Measurements from ENCODE around the gene EDC4.
"Not testable (repeated sequence)": the region's sequence is repeated elsewhere in the genome, so short reads cannot be mapped to it uniquely, and the experiment has no call there.

The EDC4 gene

GRCh38 chr16:67909056-67909742 is 36.3 kb downstream of the EDC4 start:
- no peaks in the 10 kb centered on the region for H3K27me3 Mint-ChIP-seq (ENCODE audit: low read depth)
- H3K4me3 Mint-ChIP-seq, result no peak overlapping the region

GRCh38 chr16:67910158-67910557 is 37.3 kb downstream of the EDC4 start:
- H3K9me3 Mint-ChIP-seq, result no peaks in the 10 kb centered on the region
- H3K4me3 Mint-ChIP-seq, result no peak overlapping the region
- no peak overlapping the region for H3K27ac Mint-ChIP-seq
- peaks cover 37% of the 10 kb centered on the region for H3K36me3 Mint-ChIP-seq (ENCODE audit: low read depth)
- TF ChIP-seq CTCF (IDR thresholded peaks at IDR 0.05; ENCODE audit: unreplicated experiment in 3 of 3), result no peak
- peaks cover 9% of the 10 kb centered on the region for H3K4me1 Mint-ChIP-seq
- H3K27me3 Mint-ChIP-seq (ENCODE audit: low read depth), result no peaks in the 10 kb centered on the region

More at GRCh38 chr16:67909056-67909742, 36.3 kb downstream of the EDC4 start:
- Mint-ChIP-seq H3K27ac (no peak overlapping the region), H3K9me3 (no peaks in the 10 kb centered on the region), H3K36me3 (ENCODE audit: low read depth) (peaks cover 33% of the 10 kb centered on the region), H3K4me1 (peaks cover 4% of the 10 kb centered on the region)
- TF ChIP-seq CTCF (IDR thresholded peaks at IDR 0.05; ENCODE audit: unreplicated experiment in 3 of 3), result no peak

GRCh38 chr16:67914758-67915495 is 42.1 kb downstream of the EDC4 start:
- Mint-ChIP-seq H3K36me3 (ENCODE audit: low read depth) (peaks cover 33% of the 10 kb centered on the region), H3K4me1 (peaks cover 32% of the 10 kb centered on the region), H3K4me3 (no peak overlapping the region), H3K27me3 (ENCODE audit: low read depth) (no peaks in the 10 kb centered on the region), H3K9me3 (no peaks in the 10 kb centered on the region), H3K27ac (peak overlapping the region in 2 of 3 experiments; percentile 26 to 28)
- TF ChIP-seq CTCF (IDR thresholded peaks at IDR 0.05; ENCODE audit: unreplicated experiment in 3 of 3), result no peak

GRCh38 chr16:67915496-67915769 is 42.6 kb downstream of the EDC4 start:
- Mint-ChIP-seq H3K4me1 (peaks cover 32% of the 10 kb centered on the region), H3K36me3 (ENCODE audit: low read depth) (peaks cover 32% of the 10 kb centered on the region), H3K27ac (peak overlapping the region; percentile 54 to 80 (median 75))
- H3K27me3 Mint-ChIP-seq (ENCODE audit: low read depth); H3K4me3 Mint-ChIP-seq; H3K9me3 Mint-ChIP-seq: not testable (repeated sequence)

GRCh38 chr16:67915831-67916723 is 43.2 kb downstream of the EDC4 start:
- TF ChIP-seq CTCF (IDR thresholded peaks at IDR 0.05; ENCODE audit: unreplicated experiment in 3 of 3), result no peak
- no peaks in the 10 kb centered on the region for H3K9me3 Mint-ChIP-seq

More at GRCh38 chr16:67915831-67916723, 43.2 kb downstream of the EDC4 start:
- peaks cover 28% of the 10 kb centered on the region for H3K36me3 Mint-ChIP-seq (ENCODE audit: low read depth)
- H3K27me3 Mint-ChIP-seq (ENCODE audit: low read depth), result no peaks in the 10 kb centered on the region
- peak overlapping the region in 2 of 3 experiments; percentile 6 to 39 for H3K4me3 Mint-ChIP-seq
- H3K27ac Mint-ChIP-seq, result peak overlapping the region; percentile 54 to 80 (median 75)
- peaks cover 32% of the 10 kb centered on the region for H3K4me1 Mint-ChIP-seq

All from nephron (organoid).